Thymus (tissue), 11 donors: ENCODE measurements around the gene CYB5RL. TPM values are rescaled to one million over a fixed set of nuclear protein-coding genes. Genes with fewer than 3 reads are reported as not detected.
"Not testable (repeated sequence)": the region's sequence is repeated elsewhere in the genome, so short reads cannot be mapped to it uniquely, and the experiment has no call there.

Experiments
- DNase-seq, 9 donors: peaks; one replicate each; pipeline ENCODE4 v3.0.0-alpha.2; 2013; ENCODE audit warnings: low spot score in 9 of 9, low read depth in 6 of 9, missing footprints in 1 of 9
- H3K27ac ChIP-seq, 2 donors: one replicate each; pipeline ENCODE4 v1.5.1; 2013; ENCODE audit warnings: control low read depth in 1 of 2, low read depth in 1 of 2, low read length in 1 of 2, mild to moderate bottlenecking in 1 of 2, moderate library complexity in 1 of 2
- H3K27me3 ChIP-seq, 2 donors: one replicate each; pipeline ENCODE4 v1.5.1; 2013; ENCODE audit warnings: low read length in 1 of 2; ENCODE audit not compliant: control insufficient read depth in 2 of 2, insufficient read depth in 1 of 2
- H3K36me3 ChIP-seq, 2 donors: one replicate each; pipeline ENCODE4 v1.5.1; 2013; ENCODE audit warnings: low read length in 1 of 2, mild to moderate bottlenecking in 1 of 2, moderate library complexity in 1 of 2; ENCODE audit not compliant: control insufficient read depth in 2 of 2, insufficient read depth in 2 of 2
- H3K4me1 ChIP-seq, 2 donors: one replicate each; pipeline ENCODE4 v1.5.1; 2013; ENCODE audit warnings: low read length in 2 of 2; ENCODE audit not compliant: control insufficient read depth in 2 of 2, insufficient read depth in 2 of 2
- H3K4me3 ChIP-seq, 2 donors: one replicate each; pipeline ENCODE4 v1.5.1; 2013; ENCODE audit warnings: low read length in 2 of 2, control low read depth in 1 of 2, mild to moderate bottlenecking in 1 of 2
- H3K9me3 ChIP-seq, 2 donors: one replicate each; pipeline ENCODE4 v1.5.1; 2013; ENCODE audit warnings: low read length in 1 of 2, mild to moderate bottlenecking in 1 of 2; ENCODE audit not compliant: control insufficient read depth in 2 of 2, insufficient read depth in 1 of 2
- WGBS: extraction: QIAGEN DNeasy Blood & Tissue Kit; methylation state at CpG from one replicate; pipeline ENCODE4 v1.1.7; 2013; 5-methylcytosine and 5-hydroxymethylcytosine counted together
- polyA plus RNA-seq: library from polyadenylated mRNA; stranded (reverse); fragments of 200-250 nt; gene quantifications from one replicate; pipeline ENCODE4 v1.2.3, GENCODE V29; 2013
- total RNA-seq: library from RNA; stranded (reverse); fragments of 120-200 nt; gene quantifications from one replicate; pipeline ENCODE4 v1.2.4, GENCODE V29; 2013
- donor health status: healthy.

The CYB5RL gene
- total and polyA plus RNA-seq, 2 donors: 1.9 to 2.6 TPM

DNA sequence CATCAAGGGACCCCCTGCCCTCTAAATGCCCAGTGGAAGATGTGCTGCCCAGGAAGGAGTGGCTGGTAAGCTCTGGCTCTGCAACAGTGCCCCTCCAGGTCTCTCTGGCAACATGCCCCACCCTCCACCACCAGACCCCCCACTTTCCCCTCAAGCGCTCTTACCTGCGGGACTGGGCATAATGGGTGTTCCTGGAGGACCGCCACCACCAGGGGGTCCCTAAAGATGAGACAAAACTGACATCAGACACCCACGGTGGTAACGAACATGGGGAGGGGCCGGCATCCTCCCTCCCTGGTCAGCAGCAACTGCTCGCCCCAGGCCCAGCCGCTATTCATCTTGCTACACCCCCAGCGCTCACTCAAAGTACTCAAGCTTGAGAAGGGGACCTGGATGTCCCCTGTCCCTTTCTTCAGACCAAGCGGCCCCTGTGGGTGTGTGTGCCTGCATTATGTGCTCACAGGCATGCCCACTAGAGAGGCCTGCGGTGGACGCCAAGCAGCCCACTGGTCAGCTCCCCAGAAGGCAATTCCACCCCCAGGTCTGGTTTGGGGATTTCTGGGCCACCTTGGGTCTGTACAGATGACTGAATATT, 41.0 kb upstream of the CYB5RL start:
- Histone ChIP-seq H3K4me1 (no peaks in the 10 kb centered on the region), H3K27me3 (no peaks in the 10 kb centered on the region), H3K4me3 (no peak overlapping the region), H3K9me3 (no peaks in the 10 kb centered on the region), H3K27ac (no peak overlapping the region), H3K36me3 (peaks cover 87 to 91% of the 10 kb centered on the region in 2 donors)
- 98% methylated on average over 12 of the region's 12 CpGs for WGBS
- no peak for DNase-seq

- H3K4me1 ChIP-seq: no peaks in the 10 kb centered on the region
- peaks cover 74 to 89% of the 10 kb centered on the region in 2 donors for H3K36me3 ChIP-seq
- H3K4me3 ChIP-seq: no peak overlapping the region
- no peak overlapping the region for H3K27ac ChIP-seq
- H3K9me3 ChIP-seq: no peaks in the 10 kb centered on the region
- WGBS: 95% methylated on average over 10 of the region's 10 CpGs
- H3K27me3 ChIP-seq: no peaks in the 10 kb centered on the region
- no peak for DNase-seq
These were observed 39.8 kb upstream of the CYB5RL start for GRCh38 chr1:54239631-54240031.

GRCh38 chr1:54239035-54239383, 39.2 kb upstream of the CYB5RL start:
- no peak overlapping the region for H3K27ac ChIP-seq

DNA sequence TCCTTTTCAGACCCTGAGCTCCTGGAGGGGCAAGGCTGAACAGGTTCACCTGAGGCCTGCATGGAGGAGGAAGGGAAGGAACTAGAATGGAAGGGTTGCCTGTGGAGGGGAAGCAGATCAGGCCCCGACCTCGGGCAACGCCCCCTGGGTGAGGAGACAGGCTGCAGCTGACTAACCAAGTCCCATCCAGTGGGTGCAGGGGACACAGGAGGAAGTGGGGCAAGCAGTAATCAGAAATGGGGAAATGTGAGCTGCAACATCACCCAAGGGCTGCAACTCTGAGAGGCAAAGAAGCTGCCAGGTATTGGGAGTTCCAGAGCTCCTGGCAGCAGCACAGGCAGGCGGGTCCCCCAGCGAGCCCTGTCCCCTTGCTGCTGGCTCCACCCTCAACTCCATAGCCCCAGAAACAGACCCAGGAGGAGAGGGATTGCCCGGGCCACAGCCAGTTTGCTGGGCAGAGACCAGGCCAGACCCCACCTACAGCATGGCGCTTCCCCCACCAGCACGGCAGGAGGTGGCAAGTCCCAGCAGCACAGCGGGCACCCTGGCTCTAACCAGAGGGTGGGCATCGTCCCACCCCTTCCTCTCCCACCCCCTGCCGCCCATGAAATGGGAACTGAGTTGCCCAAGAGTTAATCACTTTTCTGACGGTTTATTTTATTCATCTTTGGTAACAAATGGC, 38.7 kb upstream of the CYB5RL start:
- WGBS: 95% methylated on average over 12 of the region's 12 CpGs
- Histone ChIP-seq H3K27me3 (no peaks in the 10 kb centered on the region), H3K4me1 (no peaks in the 10 kb centered on the region), H3K36me3 (peaks cover 67 to 82% of the 10 kb centered on the region in 2 donors), H3K27ac (no peak overlapping the region), H3K4me3 (no peak overlapping the region), H3K9me3 (no peaks in the 10 kb centered on the region)
- no peak for DNase-seq

More at GRCh38 chr1:54239035-54239383, 39.2 kb upstream of the CYB5RL start:
- DNase-seq: no peak
- H3K4me1 ChIP-seq: no peaks in the 10 kb centered on the region
- no peaks in the 10 kb centered on the region for H3K27me3 ChIP-seq
- H3K4me3 ChIP-seq: no peak overlapping the region
- H3K36me3 ChIP-seq: peaks cover 69 to 87% of the 10 kb centered on the region in 2 donors
- WGBS: 98% methylated on average over 5 of the region's 5 CpGs
- H3K9me3 ChIP-seq: no peaks in the 10 kb centered on the region

DNA sequence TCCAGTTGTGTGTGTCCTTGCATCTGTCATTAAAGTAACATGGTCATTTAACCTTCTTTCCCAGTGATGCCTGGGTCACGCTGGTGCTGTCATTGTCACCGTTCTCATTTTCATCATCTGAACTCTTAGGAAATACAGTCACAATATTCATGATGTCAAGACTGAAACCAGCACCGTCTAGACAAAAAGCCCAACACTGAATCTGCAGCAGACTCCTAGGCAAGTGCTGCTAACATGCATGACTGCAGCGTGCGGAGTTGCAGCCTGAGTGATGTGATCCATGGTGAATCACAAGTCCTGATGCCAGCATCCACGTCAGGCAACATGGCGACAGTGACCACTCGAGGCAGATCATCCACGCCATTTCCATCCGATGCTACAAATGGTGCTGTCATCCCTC, 37.8 kb upstream of the CYB5RL start:
- H3K4me1 ChIP-seq: no peaks in the 10 kb centered on the region
- H3K27me3 ChIP-seq: no peaks in the 10 kb centered on the region
- no peak overlapping the region for H3K4me3 ChIP-seq
- DNase-seq: no peak
- WGBS: 92% methylated on average over 10 of the region's 10 CpGs
- peaks cover 59 to 73% of the 10 kb centered on the region in 2 donors for H3K36me3 ChIP-seq
- H3K9me3 ChIP-seq: no peaks in the 10 kb centered on the region
- H3K27ac ChIP-seq: no peak overlapping the region

DNA sequence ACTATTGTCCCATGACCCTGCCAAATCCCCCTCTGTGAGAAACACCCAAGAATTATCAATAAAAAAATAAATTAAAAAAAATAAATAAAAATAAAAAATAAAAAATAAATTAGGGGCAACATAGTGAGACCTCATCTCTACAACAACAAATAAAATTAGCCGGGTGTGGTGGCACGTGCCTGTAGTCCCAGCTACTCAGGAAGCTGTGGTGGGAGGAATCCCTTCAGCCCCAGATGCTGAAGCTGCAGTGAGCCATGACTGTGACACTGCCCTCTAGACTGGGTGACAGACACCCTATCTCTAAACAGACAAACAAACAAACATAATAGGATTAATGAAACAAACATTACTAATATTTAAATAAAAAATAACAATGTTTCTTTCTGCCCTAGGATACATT, 34.5 kb upstream of the CYB5RL start:
- Histone ChIP-seq H3K9me3 (no peaks in the 10 kb centered on the region), H3K4me1 (no peaks in the 10 kb centered on the region), H3K27me3 (no peaks in the 10 kb centered on the region), H3K27ac (no peak overlapping the region), H3K36me3 (peaks cover 50 to 64% of the 10 kb centered on the region in 2 donors), H3K4me3 (no peak overlapping the region)
- WGBS: 85% methylated on average over 2 of the region's 2 CpGs
- no peak for DNase-seq

- H3K9me3 ChIP-seq, H3K27me3 ChIP-seq, H3K4me1 ChIP-seq, H3K27ac ChIP-seq, DNase-seq, H3K4me3 ChIP-seq: not testable (repeated sequence)
- H3K36me3 ChIP-seq: peaks cover 50 to 64% of the 10 kb centered on the region in 2 donors
- WGBS: 97% methylated on average over 31 of the region's 33 CpGs
These were observed 33.4 kb upstream of the CYB5RL start for GRCh38 chr1:54233196-54233595.

GRCh38 chr1:54230507-54231339, 30.9 kb upstream of the CYB5RL start:
- Histone ChIP-seq H3K27ac (no peak overlapping the region), H3K27me3 (no peaks in the 10 kb centered on the region), H3K4me1 (peaks cover 0 to 4% of the 10 kb centered on the region in 2 donors), H3K9me3 (no peaks in the 10 kb centered on the region), H3K36me3 (peaks cover 50 to 60% of the 10 kb centered on the region in 2 donors), H3K4me3 (no peak overlapping the region)
- no peak for DNase-seq
- WGBS: 88% methylated on average over 15 of the region's 15 CpGs

GRCh38 chr1:54229281-54229891, 29.6 kb upstream of the CYB5RL start:
- 76% methylated on average over 11 of the region's 11 CpGs for WGBS
- Histone ChIP-seq H3K4me3 (no peak overlapping the region), H3K4me1 (peaks cover 0 to 4% of the 10 kb centered on the region in 2 donors), H3K36me3 (peaks cover 58 to 62% of the 10 kb centered on the region in 2 donors), H3K9me3 (no peaks in the 10 kb centered on the region), H3K27me3 (no peaks in the 10 kb centered on the region), H3K27ac (no peak overlapping the region)
- no peak for DNase-seq
